GM19351 (cell line): ENCODE data around the gene STAB2.

Source experiments
- ATAC-seq: cut with Tn5 transposase; IDR thresholded peaks from one replicate; pipeline ENCODE4 v1.9.1; 2021; ENCODE audit warnings: mild to moderate bottlenecking, moderate library complexity; ENCODE audit not compliant: unreplicated experiment

The STAB2 gene

DNA sequence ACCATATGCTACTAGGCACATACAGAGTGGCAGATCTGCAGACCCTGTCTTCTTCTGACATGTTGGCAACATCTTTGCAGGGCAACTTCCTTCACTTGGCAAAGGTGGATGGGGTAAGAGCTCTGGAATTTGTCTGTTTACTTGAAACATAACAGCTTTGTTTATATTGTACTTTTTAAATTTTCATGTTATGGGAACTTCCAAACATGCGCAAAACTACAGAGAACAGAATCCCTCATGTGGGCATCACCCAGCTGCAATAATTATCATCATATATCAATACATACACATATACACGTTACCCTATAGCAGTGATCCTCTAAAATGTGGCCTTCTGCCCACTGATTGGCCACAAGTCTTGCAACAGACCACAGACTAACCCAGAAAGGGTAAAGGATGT, 103.4 kb downstream of the STAB2 start:
- no peak for ATAC-seq

GRCh38 chr12:103691063-103691462, 104.0 kb downstream of the STAB2 start:
- ATAC-seq, result no peak

DNA sequence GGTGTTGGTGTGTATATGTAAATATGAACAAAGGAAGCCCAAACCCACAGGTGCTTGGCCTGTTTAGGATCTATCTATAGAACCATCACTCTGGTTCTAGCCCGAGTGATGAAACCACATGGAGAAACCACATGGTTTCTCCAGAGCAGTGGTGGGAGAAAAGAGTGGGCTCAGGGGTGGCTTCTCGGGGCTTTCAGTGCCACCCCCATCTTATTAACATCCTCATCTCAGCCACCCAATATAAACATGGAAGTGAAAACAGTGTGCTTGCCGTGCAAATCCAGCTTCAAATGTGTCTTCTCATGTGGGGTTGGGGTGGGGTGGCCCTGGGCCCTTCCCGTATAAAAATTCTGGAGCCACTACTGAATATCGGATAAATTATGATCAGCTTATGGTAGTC, 109.0 kb downstream of the STAB2 start:
- no peak for ATAC-seq

DNA sequence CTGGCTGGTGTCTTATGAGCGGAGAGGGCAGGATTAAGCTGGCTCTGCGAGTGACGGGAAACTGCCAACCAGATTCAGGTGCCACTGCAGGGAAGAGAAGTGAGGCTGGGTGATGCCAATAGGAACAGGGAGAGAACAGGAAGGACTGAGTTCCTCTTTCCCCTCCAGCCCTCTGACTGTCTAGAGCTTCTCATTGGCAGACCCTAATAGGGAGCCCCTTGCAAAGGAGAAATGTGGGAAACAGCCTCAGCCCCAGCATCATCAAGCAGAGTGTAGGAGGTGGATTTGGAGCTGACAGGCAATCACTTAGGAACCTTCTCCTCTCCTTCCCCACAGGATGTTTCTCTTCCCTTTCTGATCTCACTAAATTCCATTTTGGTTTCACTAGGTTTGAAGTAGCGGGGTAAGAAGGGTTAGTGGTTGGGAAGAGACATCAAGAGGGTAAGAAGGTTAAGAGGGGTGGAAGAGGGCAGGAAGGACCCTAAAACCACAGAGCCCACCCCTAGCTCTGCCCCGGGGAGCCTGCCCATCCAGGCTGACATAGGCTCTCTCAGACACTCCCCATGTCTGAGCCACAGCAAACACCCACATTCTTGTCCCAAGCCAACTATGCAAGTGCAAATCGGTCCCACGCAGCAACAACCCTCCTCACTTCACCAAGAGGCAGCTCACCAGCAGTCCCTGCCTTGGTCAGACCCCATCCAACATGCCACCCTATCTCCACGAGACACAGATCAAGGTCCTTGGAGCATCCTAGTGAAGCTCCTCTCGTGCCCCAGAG, 111.1 kb downstream of the STAB2 start:
- no peak for ATAC-seq

DNA sequence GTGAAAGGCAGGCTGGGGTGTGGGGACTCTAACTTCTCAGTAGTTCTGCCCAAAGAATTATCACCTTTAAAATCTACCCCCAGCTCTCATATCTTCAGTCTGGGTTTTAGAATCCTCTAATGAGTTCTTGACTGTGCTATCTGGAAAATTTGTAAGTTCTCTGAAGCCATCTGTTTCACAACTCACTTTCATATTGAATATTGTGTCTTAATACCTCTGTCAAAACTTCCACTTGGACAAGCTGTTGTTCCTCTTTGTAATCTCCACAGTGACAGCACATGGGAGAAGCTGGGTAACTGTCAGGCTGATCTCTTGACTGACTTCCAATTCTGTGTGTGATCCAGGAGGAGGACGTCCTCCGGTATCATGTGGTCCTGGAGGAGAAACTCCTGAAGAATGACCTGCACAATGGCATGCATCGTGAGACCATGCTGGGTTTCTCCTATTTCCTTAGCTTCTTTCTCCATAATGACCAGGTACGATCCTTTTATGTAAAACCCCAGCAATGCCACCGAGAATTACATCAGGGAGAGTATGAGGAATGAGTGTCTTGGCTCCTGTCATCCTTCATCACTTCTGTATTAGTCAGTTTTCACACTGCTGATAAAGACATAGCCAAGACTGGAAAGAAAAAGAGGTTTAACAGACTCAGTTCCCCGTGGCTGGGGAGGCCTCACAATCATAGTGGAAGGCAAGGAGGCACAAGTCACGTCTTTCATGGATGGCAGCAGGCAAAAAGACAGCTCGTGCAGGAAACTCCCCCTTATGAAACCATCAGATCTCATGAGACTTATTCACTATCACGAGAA, 111.9 kb downstream of the STAB2 start:
- ATAC-seq, result no peak

DNA sequence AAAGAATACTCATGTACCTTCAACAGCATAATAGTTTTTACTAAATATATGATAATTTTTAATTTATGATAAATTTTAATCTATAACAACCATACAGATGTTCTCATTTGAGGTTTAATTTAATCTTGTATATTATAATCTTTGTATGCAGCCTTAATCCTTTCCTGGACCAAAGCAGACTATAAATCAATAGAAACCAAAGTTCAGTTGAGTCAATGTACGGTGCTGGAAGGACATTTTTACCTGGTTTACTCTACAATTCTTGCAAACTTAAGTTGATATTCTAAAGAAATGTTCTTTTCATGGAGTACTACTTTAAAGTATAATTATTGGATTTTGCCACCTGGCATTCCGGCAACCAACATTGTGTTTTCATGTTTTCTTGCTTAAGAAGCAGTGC, 118.0 kb downstream of the STAB2 start:
- ATAC-seq, result no peak

DNA sequence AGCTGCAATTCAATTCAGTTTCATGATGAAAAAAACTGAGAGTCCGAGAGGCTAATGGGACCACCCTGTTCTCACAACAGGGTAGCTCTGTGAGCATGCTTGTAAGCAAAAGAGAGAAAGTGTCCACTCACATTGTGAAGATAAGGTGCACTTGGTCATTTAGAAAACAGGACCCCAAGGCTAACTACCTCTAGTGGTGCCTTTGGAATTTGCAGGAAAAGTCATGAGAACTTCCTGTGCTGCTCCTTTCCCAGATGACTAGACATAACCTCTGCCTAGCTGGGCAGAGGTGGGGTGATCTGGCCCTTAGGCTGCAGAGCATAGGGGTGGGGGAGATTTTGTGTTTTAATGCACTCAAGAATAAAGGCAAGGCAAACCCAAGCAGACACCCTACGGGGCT, 118.9 kb downstream of the STAB2 start:
- no peak for ATAC-seq

GRCh38 chr12:103707446-103707845, 120.4 kb downstream of the STAB2 start:
- no peak for ATAC-seq

GRCh38 chr12:103710544-103710943, 123.5 kb downstream of the STAB2 start:
- ATAC-seq, result no peak

- ATAC-seq, result no peak
Measured at GRCh38 chr12:103712216-103712615, 125.1 kb downstream of the STAB2 start.

GRCh38 chr12:103715494-103715893, 128.4 kb downstream of the STAB2 start:
- ATAC-seq, result no peak

DNA sequence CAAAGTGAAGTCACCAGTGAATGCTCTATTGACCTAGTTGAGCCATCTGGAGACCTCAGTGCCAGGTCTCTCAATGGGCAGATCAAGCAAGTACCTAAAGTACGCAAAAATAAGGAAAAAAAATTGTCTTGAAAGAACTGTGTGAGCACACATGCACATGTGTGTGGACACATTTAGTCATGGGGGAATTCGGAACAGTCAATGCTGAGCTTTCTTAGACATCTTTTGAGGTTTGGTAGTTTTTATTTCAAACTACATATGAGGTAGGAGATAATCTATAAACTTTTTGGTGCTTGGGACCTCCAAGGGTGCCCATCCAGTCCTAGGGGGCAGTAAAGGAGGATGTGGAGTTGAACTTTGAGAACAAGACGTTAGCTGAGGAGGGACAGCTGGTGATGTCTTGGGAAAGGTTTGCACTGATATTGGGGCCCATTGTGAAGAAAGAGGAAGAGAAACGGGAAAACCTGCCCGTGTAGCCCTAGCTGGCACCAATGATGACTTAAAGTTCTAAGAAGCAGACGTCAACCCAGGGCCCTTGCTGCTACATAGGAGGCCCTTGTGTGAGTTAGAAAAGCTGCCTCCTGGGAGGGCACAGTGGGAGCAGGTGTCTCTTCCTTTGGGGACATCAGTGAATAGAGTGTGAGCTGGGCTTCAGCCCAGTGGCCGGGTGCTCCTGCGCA, 129.6 kb downstream of the STAB2 start:
- no peak for ATAC-seq

- ATAC-seq, result no peak
Measured at GRCh38 chr12:103725398-103725797, 138.3 kb downstream of the STAB2 start.

- ATAC-seq, result no peak
Measured at GRCh38 chr12:103727638-103728037, 140.6 kb downstream of the STAB2 start.

- ATAC-seq, result no peak
Measured at GRCh38 chr12:103728323-103728722, 141.2 kb downstream of the STAB2 start.

DNA sequence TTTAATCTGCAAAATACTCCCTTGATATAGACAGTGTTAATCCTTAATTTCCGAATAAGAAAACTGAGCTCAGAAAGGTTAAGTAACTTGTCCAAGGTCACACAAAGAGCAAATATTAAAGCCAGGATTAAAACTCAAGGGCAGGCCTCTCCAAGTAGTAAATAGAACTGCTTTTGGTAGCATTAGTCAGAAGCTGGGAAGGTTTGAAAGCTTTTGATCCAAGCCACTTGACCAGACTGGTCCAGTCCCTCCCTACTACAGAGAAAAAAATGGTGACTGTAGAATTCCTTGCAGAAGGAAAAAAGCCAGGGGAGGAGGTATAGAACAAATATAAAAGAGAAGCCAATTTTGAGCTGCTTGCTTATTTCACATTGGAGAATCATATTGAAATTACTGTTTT, 142.4 kb downstream of the STAB2 start:
- no peak for ATAC-seq

DNA sequence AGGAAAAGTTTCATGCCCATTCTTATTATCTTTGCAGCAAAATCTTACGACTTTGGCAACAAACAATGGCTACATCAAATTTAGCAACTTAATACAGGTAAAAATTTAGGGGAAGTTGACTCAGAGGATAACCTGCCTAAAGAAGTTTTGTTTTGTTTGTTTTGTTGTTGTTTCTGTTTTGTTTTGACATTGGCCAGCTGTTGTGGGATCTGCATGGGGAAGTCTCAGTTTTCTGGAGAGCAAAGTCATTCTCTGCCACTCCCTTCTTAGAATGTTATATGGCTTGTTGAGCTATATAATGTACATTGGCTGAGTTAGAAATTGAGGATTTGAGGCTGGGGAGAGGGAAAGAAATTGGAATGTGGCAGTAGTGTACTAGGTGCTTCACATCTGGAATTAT, 144.5 kb downstream of the STAB2 start:
- ATAC-seq, result no peak

GRCh38 chr12:103734863-103735262, 147.8 kb downstream of the STAB2 start:
- no peak for ATAC-seq

GRCh38 chr12:103735291-103735690, 148.2 kb downstream of the STAB2 start:
- ATAC-seq, result no peak

DNA sequence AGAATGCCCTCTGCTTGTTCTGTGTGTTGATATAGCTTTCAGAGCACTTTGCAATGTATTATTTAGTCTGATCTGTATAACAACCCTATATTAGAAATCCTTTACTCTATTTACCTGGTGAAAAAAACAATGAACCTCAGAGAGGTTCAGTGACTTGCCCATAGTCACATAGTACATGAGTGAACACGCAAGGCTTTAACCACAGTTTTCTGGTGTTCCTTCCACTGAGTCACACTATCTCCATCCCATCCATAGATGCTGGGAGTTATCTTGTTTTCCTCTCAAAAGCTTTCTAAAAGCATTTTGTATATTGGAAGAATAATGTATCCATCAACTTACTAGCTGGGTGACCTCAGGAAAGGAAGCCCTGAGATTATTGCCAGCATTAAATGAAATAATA, 149.5 kb downstream of the STAB2 start:
- ATAC-seq, result no peak

- no peak for ATAC-seq
Measured at GRCh38 chr12:103737881-103738280, 150.8 kb downstream of the STAB2 start.
